HEK293 (cell line): Measurements from ENCODE around the gene DMGDH.

Experiments used
- CTCF ChIA-PET: fragments of 350-600 bp; formaldehyde crosslinking; extraction: SDS; loops from one replicate; lab custom pipeline; 2021; ENCODE audit warnings: antibody characterized with exemption; lab: Yijun Ruan, JAX
- POLR2A ChIA-PET: fragments of 300-600 bp; formaldehyde crosslinking; extraction: SDS; loops from one replicate; lab custom pipeline; 2020; ENCODE audit warnings: antibody characterized with exemption, inconsistent platforms; lab: Yijun Ruan, JAX
- H3K27ac ChIP-seq: fragments of 200-500 bp; sonication (Bioruptor generic); 2 replicates; pipeline ENCODE4 v1.5.1; 2014; ENCODE audit warnings: low read depth, low read length, control low read depth, inconsistent platforms; ENCODE audit errors: extremely low read depth
- H3K36me3 ChIP-seq, 2 experiments: fragments of 200-500 bp in 1 of 2; sonication (Bioruptor generic) in 1 of 2; 1 replicate in 1 of 2; 2 replicates in 1 of 2; pipeline ENCODE4 v1.5.1; 2014 to 2017; ENCODE audit warnings: inconsistent platforms in 2 of 2, low read length in 2 of 2; ENCODE audit not compliant: control insufficient read depth in 2 of 2, insufficient read depth in 1 of 2
- H3K4me1 ChIP-seq: fragments of 200-500 bp; sonication (Bioruptor generic); 2 replicates; pipeline ENCODE4 v1.5.1; 2014; ENCODE audit warnings: mild to moderate bottlenecking, low read length, inconsistent platforms; ENCODE audit not compliant: control insufficient read depth, insufficient read depth
- H3K4me3 ChIP-seq: 2 replicates; pipeline ENCODE4 v1.5.1; 2011; ENCODE audit warnings: low read depth, mild to moderate bottlenecking, control low read depth, low read length, moderate library complexity
- H3K9me3 ChIP-seq: fragments of 200-500 bp; sonication (Bioruptor generic); 2 replicates; pipeline ENCODE4 v1.5.1; 2014; ENCODE audit warnings: low read depth, low read length, inconsistent platforms; ENCODE audit not compliant: control insufficient read depth, insufficient read depth
- GLI4 ChIP-seq: fragments of 450-650 bp; formaldehyde crosslinking; IDR thresholded peaks from 2 replicates; pipeline ENCODE4 v1.5.1; 2016; ENCODE audit warnings: missing biosample characterization, missing genetic modification characterization
- KLF16 ChIP-seq: fragments of 450-650 bp; formaldehyde crosslinking; IDR thresholded peaks from 2 replicates; pipeline ENCODE4 v1.5.1; 2017; ENCODE audit warnings: missing biosample characterization, missing genetic modification characterization
- OVOL3 ChIP-seq: fragments of 450-650 bp; formaldehyde crosslinking; IDR thresholded peaks from 2 replicates; pipeline ENCODE4 v1.5.1; 2016; ENCODE audit warnings: missing biosample characterization, missing genetic modification characterization
- RBAK ChIP-seq: fragments of 450-650 bp; formaldehyde crosslinking; IDR thresholded peaks from 2 replicates; pipeline ENCODE4 v1.5.1; 2016; ENCODE audit warnings: missing biosample characterization, missing genetic modification characterization
- SCRT1 ChIP-seq: fragments of 450-650 bp; formaldehyde crosslinking; IDR thresholded peaks from 2 replicates; pipeline ENCODE4 v1.5.1; 2016; ENCODE audit warnings: missing biosample characterization, missing genetic modification characterization, borderline replicate concordance
- SETDB1 ChIP-seq: IDR thresholded peaks from one replicate; pipeline ENCODE4 v1.6.1; 2017; ENCODE audit warnings: mild to moderate bottlenecking, low read length, moderate library complexity, mixed read lengths; ENCODE audit not compliant: insufficient read length
- TCF7L2 ChIP-seq: IDR thresholded peaks from 2 replicates; pipeline ENCODE4 v1.6.1; 2011; ENCODE audit warnings: low read depth, mild to moderate bottlenecking, inconsistent platforms, low read length, moderate library complexity, borderline replicate concordance
- WT1 ChIP-seq: fragments of 450-650 bp; formaldehyde crosslinking; IDR thresholded peaks from 2 replicates; pipeline ENCODE4 v1.5.1; 2016; ENCODE audit warnings: missing biosample characterization, missing genetic modification characterization
- YY1 ChIP-seq: fragments of 450-650 bp; formaldehyde crosslinking; IDR thresholded peaks from 2 replicates; pipeline ENCODE4 v1.5.1; 2018; ENCODE audit warnings: missing biosample characterization, missing genetic modification characterization
- ZBTB21 ChIP-seq: fragments of 450-650 bp; formaldehyde crosslinking; IDR thresholded peaks from 2 replicates; pipeline ENCODE4 v1.5.1; 2017; ENCODE audit warnings: missing biosample characterization, missing genetic modification characterization
- ZFP3 ChIP-seq: fragments of 450-650 bp; formaldehyde crosslinking; IDR thresholded peaks from 2 replicates; pipeline ENCODE4 v1.5.1; 2016; ENCODE audit warnings: low read depth, missing biosample characterization, missing genetic modification characterization
- ZNF112 ChIP-seq: fragments of 450-650 bp; formaldehyde crosslinking; IDR thresholded peaks from 2 replicates; pipeline ENCODE4 v1.5.0; 2017; ENCODE audit warnings: missing biosample characterization, missing genetic modification characterization
- ZNF133 ChIP-seq: fragments of 450-650 bp; formaldehyde crosslinking; IDR thresholded peaks from 2 replicates; pipeline ENCODE4 v1.5.1; 2016; ENCODE audit warnings: missing biosample characterization, missing genetic modification characterization
- ZNF155 ChIP-seq: fragments of 450-650 bp; formaldehyde crosslinking; IDR thresholded peaks from 2 replicates; pipeline ENCODE4 v1.5.1; 2016; ENCODE audit warnings: missing biosample characterization, missing genetic modification characterization
- ZNF211 ChIP-seq: fragments of 450-650 bp; formaldehyde crosslinking; IDR thresholded peaks from 2 replicates; pipeline ENCODE4 v1.5.1; 2016; ENCODE audit warnings: low read depth, missing biosample characterization, missing genetic modification characterization
- ZNF23 ChIP-seq: fragments of 450-650 bp; formaldehyde crosslinking; IDR thresholded peaks from 2 replicates; pipeline ENCODE4 v1.5.1; 2016; ENCODE audit warnings: missing biosample characterization, missing genetic modification characterization, borderline replicate concordance
- ZNF341 ChIP-seq: fragments of 450-650 bp; formaldehyde crosslinking; IDR thresholded peaks from 2 replicates; pipeline ENCODE4; 2016; ENCODE audit warnings: low read depth, missing biosample characterization, missing genetic modification characterization
- ZNF426 ChIP-seq: fragments of 450-650 bp; formaldehyde crosslinking; IDR thresholded peaks from 2 replicates; pipeline ENCODE4 v1.5.1; 2017; ENCODE audit warnings: missing biosample characterization, missing genetic modification characterization, mild to moderate bottlenecking, inconsistent platforms, moderate library complexity
- ZNF549 ChIP-seq: fragments of 450-650 bp; IDR thresholded peaks from 2 replicates; pipeline ENCODE4 v1.5.1; 2018; ENCODE audit warnings: missing biosample characterization, missing genetic modification characterization, mild to moderate bottlenecking, inconsistent platforms, moderate library complexity
- ZNF561 ChIP-seq: fragments of 450-650 bp; IDR thresholded peaks from 2 replicates; pipeline ENCODE4 v1.5.1; 2018; ENCODE audit warnings: missing biosample characterization, missing genetic modification characterization, borderline replicate concordance
- ZNF785 ChIP-seq: fragments of 450-650 bp; formaldehyde crosslinking; IDR thresholded peaks from 2 replicates; pipeline ENCODE4 v1.5.1; 2016; ENCODE audit warnings: missing biosample characterization, missing genetic modification characterization
- ZXDB ChIP-seq: fragments of 450-650 bp; formaldehyde crosslinking; IDR thresholded peaks from 2 replicates; pipeline ENCODE4 v1.5.1; 2016; ENCODE audit warnings: missing biosample characterization, missing genetic modification characterization
- TF ChIP-seq, protein P1 (sequence below): fragments of 450-650 bp; IDR thresholded peaks from 2 replicates; pipeline ENCODE4 v1.5.1; 2018; ENCODE audit warnings: missing biosample characterization, mild to moderate bottlenecking, missing genetic modification characterization
- TF ChIP-seq, protein P2 (sequence below): fragments of 450-650 bp; formaldehyde crosslinking; IDR thresholded peaks from 2 replicates; pipeline ENCODE4 v1.5.1; 2016; ENCODE audit warnings: missing biosample characterization, missing genetic modification characterization
- TF ChIP-seq, protein P3 (sequence below): fragments of 450-650 bp; formaldehyde crosslinking; optimal IDR thresholded peaks from 2 replicates; pipeline ENCODE3; 2016; ENCODE audit warnings: missing biosample characterization, mild to moderate bottlenecking, missing genetic modification characterization
- TF ChIP-seq, protein P4 (sequence below): fragments of 450-650 bp; formaldehyde crosslinking; IDR thresholded peaks from 2 replicates; pipeline ENCODE4 v1.5.1; 2016; ENCODE audit warnings: missing biosample characterization, missing genetic modification characterization

Gene DMGDH

DNA sequence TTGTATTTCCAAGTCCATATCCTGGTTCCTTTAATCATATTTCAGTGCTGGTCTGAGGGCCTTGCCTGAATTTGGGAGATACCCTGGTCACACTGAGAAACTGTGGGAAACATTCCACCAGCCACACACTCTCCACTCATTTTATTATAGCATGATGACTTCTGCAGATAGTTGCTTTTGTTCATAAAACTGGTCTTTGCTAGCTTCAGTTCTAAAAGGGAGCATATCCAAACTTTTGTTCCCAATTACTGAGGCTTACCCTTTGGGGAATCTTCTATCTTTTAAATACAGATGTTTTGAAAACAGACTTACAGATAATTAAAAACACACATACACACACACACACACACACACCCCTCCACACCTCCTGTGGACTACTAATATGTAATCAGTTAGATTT lies 21.0 kb downstream of the DMGDH start (continued):
- no peak for TF ChIP-seq ZNF426 (tag by site-specific recombination)
- TF ChIP-seq ZNF561 (tag by site-specific recombination): no peak

DNA sequence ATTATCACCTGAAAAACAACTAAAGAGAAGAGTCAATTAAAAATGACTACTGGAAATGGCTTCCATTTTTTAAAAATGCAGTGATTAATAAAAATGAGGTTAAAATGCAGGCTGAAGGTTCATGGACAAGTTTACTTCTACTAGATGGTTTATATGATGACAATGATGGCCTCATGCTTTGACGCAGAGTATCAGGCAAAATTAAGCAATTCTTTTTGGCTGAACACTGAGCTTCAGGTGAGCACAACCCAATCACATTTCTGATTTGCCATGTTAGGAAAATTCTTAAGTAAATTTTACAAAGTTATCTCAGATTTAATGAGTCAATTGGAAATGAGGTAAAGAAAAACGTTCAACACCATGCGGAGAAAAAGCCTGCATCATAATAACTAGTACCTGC lies 22.3 kb downstream of the DMGDH start:
- Histone ChIP-seq H3K36me3 (no peaks in the 10 kb centered on the region), H3K4me3 (no peak overlapping the region), H3K4me1 (no peaks in the 10 kb centered on the region), H3K27ac (no peak overlapping the region), H3K9me3 (no peaks in the 10 kb centered on the region)
- ChIA-PET POLR2A (no interaction called here), CTCF (interaction anchor here (0.6 to 1.5 kb wide), 5 partner anchors 17 to 266 kb away, joined by 3 to 4 read pairs (median 4); no protein-coding TSS in a partner anchor)
- no peak for TF ChIP-seq YY1

DNA sequence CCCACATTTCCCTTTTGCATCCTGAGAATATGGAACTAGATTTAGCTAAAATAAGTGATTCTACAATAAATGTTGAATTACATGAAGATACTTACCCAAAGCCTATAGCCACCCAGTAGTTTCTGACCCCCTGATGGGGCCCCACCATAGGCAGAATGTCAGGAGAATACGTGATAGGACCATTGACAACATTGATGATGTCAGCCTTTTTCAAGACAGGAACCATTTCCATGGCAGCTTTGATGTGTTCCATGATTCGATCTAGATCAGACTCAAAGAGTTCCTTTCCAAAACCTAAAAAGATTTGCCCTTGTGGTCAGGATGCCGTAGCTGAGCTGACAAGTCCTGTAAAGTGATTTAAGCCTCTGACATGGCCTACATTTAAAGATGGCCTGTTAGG lies 27.3 kb downstream of the DMGDH start:
- H3K9me3 ChIP-seq: no peaks in the 10 kb centered on the region
- H3K27ac ChIP-seq: no peak overlapping the region
- CTCF ChIA-PET: interaction anchor here (0.6 to 1.7 kb wide), 2 partner anchors 17 to 65 kb away, joined by 5 to 8 read pairs; no protein-coding TSS in a partner anchor
- H3K36me3 ChIP-seq: no peaks in the 10 kb centered on the region
- H3K4me3 ChIP-seq: no peak overlapping the region
- POLR2A ChIA-PET: no interaction called here
- H3K4me1 ChIP-seq: no peaks in the 10 kb centered on the region
- TF ChIP-seq, protein P1, sequence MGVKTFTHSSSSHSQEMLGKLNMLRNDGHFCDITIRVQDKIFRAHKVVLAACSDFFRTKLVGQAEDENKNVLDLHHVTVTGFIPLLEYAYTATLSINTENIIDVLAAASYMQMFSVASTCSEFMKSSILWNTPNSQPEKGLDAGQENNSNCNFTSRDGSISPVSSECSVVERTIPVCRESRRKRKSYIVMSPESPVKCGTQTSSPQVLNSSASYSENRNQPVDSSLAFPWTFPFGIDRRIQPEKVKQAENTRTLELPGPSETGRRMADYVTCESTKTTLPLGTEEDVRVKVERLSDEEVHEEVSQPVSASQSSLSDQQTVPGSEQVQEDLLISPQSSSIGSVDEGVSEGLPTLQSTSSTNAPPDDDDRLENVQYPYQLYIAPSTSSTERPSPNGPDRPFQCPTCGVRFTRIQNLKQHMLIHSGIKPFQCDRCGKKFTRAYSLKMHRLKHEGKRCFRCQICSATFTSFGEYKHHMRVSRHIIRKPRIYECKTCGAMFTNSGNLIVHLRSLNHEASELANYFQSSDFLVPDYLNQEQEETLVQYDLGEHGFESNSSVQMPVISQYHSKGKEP (tag by site-specific recombination): no peak
- TF ChIP-seq GLI4 (tag by site-specific recombination): no peak
- no peak for TF ChIP-seq KLF16
- TF ChIP-seq, protein P2, sequence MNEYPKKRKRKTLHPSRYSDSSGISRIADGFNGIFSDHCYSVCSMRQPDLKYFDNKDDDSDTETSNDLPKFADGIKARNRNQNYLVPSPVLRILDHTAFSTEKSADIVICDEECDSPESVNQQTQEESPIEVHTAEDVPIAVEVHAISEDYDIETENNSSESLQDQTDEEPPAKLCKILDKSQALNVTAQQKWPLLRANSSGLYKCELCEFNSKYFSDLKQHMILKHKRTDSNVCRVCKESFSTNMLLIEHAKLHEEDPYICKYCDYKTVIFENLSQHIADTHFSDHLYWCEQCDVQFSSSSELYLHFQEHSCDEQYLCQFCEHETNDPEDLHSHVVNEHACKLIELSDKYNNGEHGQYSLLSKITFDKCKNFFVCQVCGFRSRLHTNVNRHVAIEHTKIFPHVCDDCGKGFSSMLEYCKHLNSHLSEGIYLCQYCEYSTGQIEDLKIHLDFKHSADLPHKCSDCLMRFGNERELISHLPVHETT: no peak
- TF ChIP-seq ZNF23: no peak
- TF ChIP-seq ZNF133 (tag by site-specific recombination): no peak
- no peak for TF ChIP-seq SCRT1 (tag by site-specific recombination)
- no peak for TF ChIP-seq ZNF112 (tag by site-specific recombination)
- TF ChIP-seq RBAK (tag by site-specific recombination): no peak
- TF ChIP-seq SETDB1: no peak
- no peak for TF ChIP-seq ZNF549 (tag by site-specific recombination)
- TF ChIP-seq, protein P3, sequence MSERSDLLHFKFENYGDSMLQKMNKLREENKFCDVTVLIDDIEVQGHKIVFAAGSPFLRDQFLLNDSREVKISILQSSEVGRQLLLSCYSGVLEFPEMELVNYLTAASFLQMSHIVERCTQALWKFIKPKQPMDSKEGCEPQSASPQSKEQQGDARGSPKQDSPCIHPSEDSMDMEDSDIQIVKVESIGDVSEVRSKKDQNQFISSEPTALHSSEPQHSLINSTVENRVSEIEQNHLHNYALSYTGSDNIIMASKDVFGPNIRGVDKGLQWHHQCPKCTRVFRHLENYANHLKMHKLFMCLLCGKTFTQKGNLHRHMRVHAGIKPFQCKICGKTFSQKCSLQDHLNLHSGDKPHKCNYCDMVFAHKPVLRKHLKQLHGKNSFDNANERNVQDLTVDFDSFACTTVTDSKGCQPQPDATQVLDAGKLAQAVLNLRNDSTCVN: no peak

DNA sequence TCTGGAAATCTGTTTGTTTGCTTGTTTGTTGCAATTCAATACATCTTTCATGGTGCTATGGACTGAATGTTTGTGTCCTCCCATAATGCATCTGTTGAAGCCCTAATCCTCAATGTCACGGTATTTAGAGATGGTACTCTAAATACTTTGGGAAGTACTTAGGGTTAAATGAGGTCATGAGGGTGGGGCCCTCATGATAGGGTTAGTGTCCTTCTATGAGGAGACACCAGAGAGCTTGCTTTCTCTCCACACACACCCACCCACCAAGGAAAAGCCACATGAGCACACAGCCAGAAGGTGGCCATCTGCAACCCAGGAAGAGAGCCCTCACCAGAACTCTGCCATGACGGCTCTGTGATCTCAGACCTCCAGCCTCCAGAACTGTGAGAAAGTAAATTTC lies 32.7 kb downstream of the DMGDH start:
- Histone ChIP-seq H3K27ac (no peak overlapping the region), H3K36me3 (no peaks in the 10 kb centered on the region), H3K4me1 (no peaks in the 10 kb centered on the region), H3K4me3 (no peak overlapping the region), H3K9me3 (no peaks in the 10 kb centered on the region)
- CTCF ChIA-PET: interaction anchor here (1.0 kb wide), 1 partner anchor 12 kb away, joined by 4 read pairs; no protein-coding TSS in a partner anchor
- POLR2A ChIA-PET: no interaction called here
- no peak for TF ChIP-seq TCF7L2
- TF ChIP-seq ZFP3 (tag by site-specific recombination): no peak
- TF ChIP-seq, protein P4, sequence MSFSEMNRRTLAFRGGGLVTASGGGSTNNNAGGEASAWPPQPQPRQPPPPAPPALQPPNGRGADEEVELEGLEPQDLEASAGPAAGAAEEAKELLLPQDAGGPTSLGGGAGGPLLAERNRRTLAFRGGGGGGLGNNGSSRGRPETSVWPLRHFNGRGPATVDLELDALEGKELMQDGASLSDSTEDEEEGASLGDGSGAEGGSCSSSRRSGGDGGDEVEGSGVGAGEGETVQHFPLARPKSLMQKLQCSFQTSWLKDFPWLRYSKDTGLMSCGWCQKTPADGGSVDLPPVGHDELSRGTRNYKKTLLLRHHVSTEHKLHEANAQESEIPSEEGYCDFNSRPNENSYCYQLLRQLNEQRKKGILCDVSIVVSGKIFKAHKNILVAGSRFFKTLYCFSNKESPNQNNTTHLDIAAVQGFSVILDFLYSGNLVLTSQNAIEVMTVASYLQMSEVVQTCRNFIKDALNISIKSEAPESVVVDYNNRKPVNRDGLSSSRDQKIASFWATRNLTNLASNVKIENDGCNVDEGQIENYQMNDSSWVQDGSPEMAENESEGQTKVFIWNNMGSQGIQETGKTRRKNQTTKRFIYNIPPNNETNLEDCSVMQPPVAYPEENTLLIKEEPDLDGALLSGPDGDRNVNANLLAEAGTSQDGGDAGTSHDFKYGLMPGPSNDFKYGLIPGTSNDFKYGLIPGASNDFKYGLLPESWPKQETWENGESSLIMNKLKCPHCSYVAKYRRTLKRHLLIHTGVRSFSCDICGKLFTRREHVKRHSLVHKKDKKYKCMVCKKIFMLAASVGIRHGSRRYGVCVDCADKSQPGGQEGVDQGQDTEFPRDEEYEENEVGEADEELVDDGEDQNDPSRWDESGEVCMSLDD (tag by site-specific recombination): no peak
- no peak for TF ChIP-seq WT1
- no peak for TF ChIP-seq ZNF785 (tag by site-specific recombination)
- no peak for TF ChIP-seq ZNF133 (tag by site-specific recombination)
- no peak for TF ChIP-seq ZBTB21 (tag by site-specific recombination)
- no peak for TF ChIP-seq OVOL3 (tag by site-specific recombination)
- no peak for TF ChIP-seq ZNF155 (tag by site-specific recombination)
- no peak for TF ChIP-seq ZNF211 (tag by site-specific recombination)
- no peak for TF ChIP-seq ZNF341 (tag by site-specific recombination)
- no peak for TF ChIP-seq ZXDB (tag by site-specific recombination)
